SK-N-SH (cell line): ENCODE measurements around the gene SEMA3A. TPM values are rescaled to one million over a fixed set of nuclear protein-coding genes. Genes with fewer than 3 reads are reported as not detected.

Experiments
- CTCF ChIA-PET: fragments of 300-600, 350-600 bp; formaldehyde crosslinking; extraction: SDS; loops from one replicate; lab custom pipeline; 2021; lab: Yijun Ruan, JAX
- POLR2A ChIA-PET: fragments of 350-600 bp; sonication (Branson Sonifier 250); formaldehyde crosslinking; extraction: SDS; loops from one replicate; lab custom pipeline; 2020; ENCODE audit warnings: antibody characterized with exemption, inconsistent platforms; lab: Yijun Ruan, JAX
- DNase-seq: peaks from one replicate; pipeline ENCODE4 v3.0.0; 2012
- H2AFZ ChIP-seq: fragments of 200-600 bp; sonication (generic); 2 replicates; pipeline ENCODE4 v1.8.1; 2016; ENCODE audit warnings: antibody characterized with exemption, mild to moderate bottlenecking, low read depth
- H3F3A ChIP-seq: fragments of 200-600 bp; sonication (generic); replicated peaks from 2 replicates; pipeline ENCODE3; 2016; ENCODE audit warnings: antibody characterized with exemption, mild to moderate bottlenecking; ENCODE audit not compliant: insufficient read depth
- H3K27ac ChIP-seq, 2 experiments: fragments of 200-500 bp in 1 of 2; fragments of 200-600 bp in 1 of 2; sonication (Bioruptor generic) in 1 of 2; sonication (generic), shearing (Covaris generic) in 1 of 2; 2 replicates each; pipeline versions ENCODE4 v1.5.1 to v1.6.1; 2014 to 2016; ENCODE audit warnings: low read depth in 2 of 2, inconsistent platforms in 1 of 2, low read length in 1 of 2, mild to moderate bottlenecking in 1 of 2, mixed read lengths in 1 of 2
- H3K27me3 ChIP-seq: fragments of 200-600 bp; sonication (generic), shearing (Covaris generic); 2 replicates; pipeline ENCODE4 v1.6.1; 2016; ENCODE audit warnings: mixed run types; ENCODE audit not compliant: insufficient read depth
- H3K36me3 ChIP-seq, 2 experiments: fragments of 200-500 bp in 1 of 2; fragments of 200-600 bp in 1 of 2; sonication (Bioruptor generic) in 1 of 2; sonication (generic) in 1 of 2; replicated peaks in 1 of 2; 2 replicates each; pipeline versions ENCODE3 to v1.5.1; 2014 to 2016; ENCODE audit warnings: low read length in 1 of 2, mild to moderate bottlenecking in 1 of 2; ENCODE audit not compliant: insufficient read depth in 2 of 2, control insufficient read depth in 1 of 2
- H3K4me1 ChIP-seq, 2 experiments: fragments of 200-500 bp in 1 of 2; fragments of 200-600 bp in 1 of 2; sonication (Bioruptor generic) in 1 of 2; sonication (generic), shearing (Covaris generic) in 1 of 2; 2 replicates each; pipeline versions ENCODE4 v1.5.1 to v1.6.1; 2014 to 2016; ENCODE audit warnings: low read depth in 1 of 2, low read length in 1 of 2, mixed run types in 1 of 2; ENCODE audit not compliant: insufficient read depth in 2 of 2, control insufficient read depth in 1 of 2
- H3K4me2 ChIP-seq: fragments of 200-600 bp; sonication (generic), shearing (Covaris generic); 2 replicates; pipeline ENCODE4 v1.6.1; 2017; ENCODE audit warnings: mixed run types
- H3K4me3 ChIP-seq, 2 experiments: fragments of 200-500 bp in 1 of 2; fragments of 200-600 bp in 1 of 2; sonication (Bioruptor generic) in 1 of 2; sonication (generic), shearing (Covaris generic) in 1 of 2; 2 replicates each; pipeline versions ENCODE4 v1.5.1 to v1.8.1; 2014 to 2016; ENCODE audit warnings: low read depth in 2 of 2, inconsistent platforms in 1 of 2, low read length in 1 of 2, mild to moderate bottlenecking in 1 of 2, mixed read lengths in 1 of 2, moderate library complexity in 1 of 2
- H3K79me2 ChIP-seq: fragments of 200-600 bp; sonication (generic); 2 replicates; pipeline ENCODE4 v1.8.1; 2017; ENCODE audit warnings: mild to moderate bottlenecking; ENCODE audit not compliant: insufficient read depth
- H3K9ac ChIP-seq: fragments of 200-600 bp; sonication (generic); 2 replicates; pipeline ENCODE4 v1.6.1; 2017; ENCODE audit warnings: mixed run types
- H3K9me2 ChIP-seq: fragments of 200-600 bp; sonication (generic); 2 replicates; pipeline ENCODE4 v1.6.1; 2017; ENCODE audit warnings: mixed run types
- H3K9me3 ChIP-seq: fragments of 200-600 bp; sonication (generic); 2 replicates; pipeline ENCODE4 v1.6.1; 2017; ENCODE audit warnings: mixed run types, mild to moderate bottlenecking, moderate library complexity
- H4K20me1 ChIP-seq: fragments of 200-600 bp; sonication (generic); 2 replicates; pipeline ENCODE4 v1.6.1; 2017; ENCODE audit warnings: mild to moderate bottlenecking, mixed run types; ENCODE audit not compliant: insufficient read depth
- CHD2 ChIP-seq: fragments of 150-350 bp; IDR thresholded peaks from 2 replicates; pipeline ENCODE4 v1.6.1; 2018; ENCODE audit warnings: low read length; ENCODE audit not compliant: partially characterized antibody
- FOXJ3 ChIP-seq: sonication (generic); formaldehyde crosslinking; IDR thresholded peaks from 2 replicates; pipeline ENCODE4 v1.5.1; 2020; ENCODE audit warnings: mild to moderate bottlenecking, missing genetic modification reagents
- GABPA ChIP-seq: IDR thresholded peaks from 2 replicates; pipeline ENCODE4 v1.4.0; 2012; ENCODE audit warnings: low read depth, mild to moderate bottlenecking
- JUND ChIP-seq: IDR thresholded peaks from 2 replicates; pipeline ENCODE4 v1.4.0; 2012
- MAX ChIP-seq: IDR thresholded peaks from 2 replicates; pipeline ENCODE4 v1.4.0; 2012; ENCODE audit warnings: low read depth
- MXI1 ChIP-seq: IDR thresholded peaks from 2 replicates; pipeline ENCODE4 v1.6.1; 2012; ENCODE audit warnings: mild to moderate bottlenecking, low read depth, low read length, improper control_type of control experiment
- NFIC ChIP-seq: IDR thresholded peaks from 2 replicates; pipeline ENCODE4 v1.4.0; 2012; ENCODE audit warnings: borderline replicate concordance
- NRF1 ChIP-seq: IDR thresholded peaks from 2 replicates; pipeline ENCODE4 v1.6.1; 2012; ENCODE audit warnings: low read depth, mild to moderate bottlenecking, low read length
- RAD21 ChIP-seq: IDR thresholded peaks from 2 replicates; pipeline ENCODE4 v1.6.1; 2012; ENCODE audit warnings: mild to moderate bottlenecking, low read length
- RFX5 ChIP-seq: IDR thresholded peaks from 2 replicates; pipeline ENCODE4 v1.6.1; 2012; ENCODE audit warnings: mild to moderate bottlenecking, improper control_type of control experiment, low read length
- RXRA ChIP-seq: IDR thresholded peaks from 2 replicates; pipeline ENCODE4 v1.4.0; 2012; ENCODE audit warnings: low read depth, mild to moderate bottlenecking, borderline replicate concordance
- SIN3A ChIP-seq: IDR thresholded peaks from 2 replicates; pipeline ENCODE4 v1.6.1; 2012; ENCODE audit warnings: low read depth, mild to moderate bottlenecking, low read length, moderate library complexity, borderline replicate concordance
- TAF1 ChIP-seq: IDR thresholded peaks from 2 replicates; pipeline ENCODE4 v1.6.1; 2012; ENCODE audit warnings: low read depth, mild to moderate bottlenecking, low read length, moderate library complexity, borderline replicate concordance
- TCF12 ChIP-seq: IDR thresholded peaks from 2 replicates; pipeline ENCODE4 v1.4.0; 2012
- TEAD4 ChIP-seq: IDR thresholded peaks from 2 replicates; pipeline ENCODE4 v1.4.0; 2012; ENCODE audit warnings: mild to moderate bottlenecking, borderline replicate concordance; ENCODE audit not compliant: insufficient read depth
- USF1 ChIP-seq: IDR thresholded peaks from 2 replicates; pipeline ENCODE4 v1.4.0; 2012; ENCODE audit warnings: low read depth, borderline replicate concordance
- USF2 ChIP-seq: fragments of 150-350 bp; IDR thresholded peaks from 2 replicates; pipeline ENCODE4 v1.6.1; 2017; ENCODE audit warnings: antibody characterized with exemption, low read length, low read depth, borderline replicate concordance
- YY1 ChIP-seq: IDR thresholded peaks from 2 replicates; pipeline ENCODE4 v1.4.0; 2012; ENCODE audit warnings: low read depth, mild to moderate bottlenecking
- ZBTB33 ChIP-seq: IDR thresholded peaks from 2 replicates; pipeline ENCODE4 v1.4.0; 2012; ENCODE audit warnings: low read depth, borderline replicate concordance
- WGBS: methylation state at CpG from one replicate; pipeline ENCODE4 v1.1.6; 2017; ENCODE audit warnings: low lambda C conversion rate; 5-methylcytosine and 5-hydroxymethylcytosine counted together
- polyA plus RNA-seq, 3 experiments: library from polyadenylated mRNA; depleted of rRNA; stranded (reverse); fragments of >200 nt; gene quantifications; 2 replicates each; pipeline ENCODE4 v1.2.3, GENCODE V29; 2012
- TF ChIP-seq, protein P1 (sequence below): fragments of 150-350 bp; IDR thresholded peaks from 2 replicates; pipeline ENCODE4 v1.6.1; 2016; ENCODE audit warnings: mild to moderate bottlenecking, low read depth, low read length

Gene SEMA3A
- polyA plus RNA-seq, 1 of the 3 experiments (the other 2 are of a cell fraction) = 15.9 TPM

- no peak overlapping the region for H3K9ac ChIP-seq
- TF ChIP-seq NRF1 (no peak), USF1 (no peak), RFX5 (no peak), FOXJ3 (no peak), SIN3A (no peak), GABPA (no peak), JUND (no peak), ZBTB33 (no peak), MAX (no peak), CHD2 (no peak), TEAD4 (no peak), RXRA (no peak), USF2 (no peak), YY1 (no peak), NFIC (no peak), MXI1 (no peak), RAD21 (no peak), TCF12 (no peak), TAF1 (no peak)
- TF ChIP-seq, protein P1, sequence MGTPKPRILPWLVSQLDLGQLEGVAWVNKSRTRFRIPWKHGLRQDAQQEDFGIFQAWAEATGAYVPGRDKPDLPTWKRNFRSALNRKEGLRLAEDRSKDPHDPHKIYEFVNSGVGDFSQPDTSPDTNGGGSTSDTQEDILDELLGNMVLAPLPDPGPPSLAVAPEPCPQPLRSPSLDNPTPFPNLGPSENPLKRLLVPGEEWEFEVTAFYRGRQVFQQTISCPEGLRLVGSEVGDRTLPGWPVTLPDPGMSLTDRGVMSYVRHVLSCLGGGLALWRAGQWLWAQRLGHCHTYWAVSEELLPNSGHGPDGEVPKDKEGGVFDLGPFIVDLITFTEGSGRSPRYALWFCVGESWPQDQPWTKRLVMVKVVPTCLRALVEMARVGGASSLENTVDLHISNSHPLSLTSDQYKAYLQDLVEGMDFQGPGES = no peak
- no peaks in the 10 kb centered on the region for H3K27me3 ChIP-seq
- peaks cover 2 to 3% of the 10 kb centered on the region in 2 experiments; a peak in 3 of 4 replicates for H3K4me1 ChIP-seq
- 82% methylated on average over 2 of the region's 2 CpGs for WGBS
- H3K9me3 ChIP-seq = peaks cover 4% of the 10 kb centered on the region; the same call in 1 of the 2 replicates
- H3K9me2 ChIP-seq = no peaks in the 10 kb centered on the region; the same call in 1 of the 2 replicates
- no peaks in the 10 kb centered on the region for H3F3A ChIP-seq
- no peak overlapping the region for H3K4me2 ChIP-seq
- H4K20me1 ChIP-seq = no peaks in the 10 kb centered on the region
- H3K79me2 ChIP-seq = no peaks in the 10 kb centered on the region; the same call in 1 of the 2 replicates
- no peak for DNase-seq
- CTCF ChIA-PET = interaction anchor here (0.7 kb wide), 1 partner anchor 15 kb away, joined by 4 read pairs; no protein-coding TSS in a partner anchor
- POLR2A ChIA-PET = no interaction called here
- H2AFZ ChIP-seq = no peak overlapping the region
- no peak overlapping the region for H3K27ac ChIP-seq
- peaks cover 0 to 11% of the 10 kb centered on the region in 2 experiments for H3K36me3 ChIP-seq
- H3K4me3 ChIP-seq = no peak overlapping the region
Observed at GRCh38 chr7:84170646-84171045, 23.9 kb downstream of the SEMA3A start.
